GM13976 (cell line): ENCODE results near the gene FUT1.
A peak's percentile ranks its signal among the peaks of the same experiment; 100 is the strongest.

Experiments
- DNase-seq: peaks from one replicate; pipeline ENCODE4 v3.0.0; 2012; ENCODE audit warnings: low spot score
- in situ Hi-C: fragments of 300-500 bp; cut with MboI; formaldehyde crosslinking; loops from one replicate; pipeline ENCODE4 v1.12.0; 2022; ENCODE audit warnings: low sequenced_read_pairs, mixed read lengths, inconsistent platforms; ENCODE audit not compliant: unreplicated experiment
- TF ChIP-seq, protein P1 (sequence below): IDR thresholded peaks from 2 replicates; pipeline ENCODE4 v1.5.1; 2012; ENCODE audit warnings: borderline replicate concordance, mild to moderate bottlenecking; ENCODE audit not compliant: insufficient read depth; ENCODE audit errors: extremely low read depth, missing control alignments, control extremely low read depth

FUT1 gene

DNA sequence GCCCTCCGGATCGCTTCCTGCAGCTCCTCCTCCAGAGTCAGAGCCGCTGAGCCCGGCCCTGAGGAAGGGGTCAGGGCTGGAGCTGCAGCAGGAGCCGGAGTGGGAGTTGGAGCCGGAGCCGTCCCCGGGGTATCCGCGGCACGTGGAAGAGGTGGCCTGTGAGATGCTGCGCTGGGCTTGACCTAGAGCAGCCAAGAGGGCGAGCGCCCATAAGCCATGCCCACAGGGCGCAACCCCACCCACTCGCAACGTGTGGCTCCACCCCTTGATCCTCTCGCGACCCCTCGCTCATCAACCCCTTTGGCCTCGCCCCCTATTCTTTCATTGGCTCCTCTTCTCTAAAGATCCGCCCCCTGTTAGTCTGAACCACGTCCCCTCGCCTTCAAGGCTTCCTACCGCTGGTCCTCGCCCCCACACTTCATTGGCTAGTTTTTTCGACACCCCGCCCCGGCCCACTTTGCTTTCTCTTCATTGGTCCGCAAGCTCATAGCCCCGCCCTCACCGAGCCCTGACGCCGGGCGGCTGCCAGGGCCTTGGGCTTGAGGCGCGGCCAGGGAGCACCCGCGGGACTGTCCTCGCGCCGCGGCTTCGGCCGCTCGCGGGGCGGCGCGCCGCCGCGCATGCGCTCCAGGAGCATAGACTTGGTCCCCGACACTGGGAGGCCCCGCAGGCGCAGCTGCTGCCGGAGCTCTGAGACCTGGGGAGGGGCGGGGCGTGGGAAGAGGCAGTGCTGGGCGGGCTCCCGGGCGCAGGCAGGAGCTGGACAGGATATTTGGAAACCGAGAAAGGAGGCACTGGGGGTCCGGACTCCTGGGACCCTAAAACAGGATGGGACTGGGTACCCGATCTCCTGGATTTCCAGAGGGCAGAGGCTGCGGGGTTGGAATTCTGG, 38.3 kb downstream of the FUT1 start:
- in situ Hi-C loops, result no loop called here
- TF ChIP-seq, protein P1, sequence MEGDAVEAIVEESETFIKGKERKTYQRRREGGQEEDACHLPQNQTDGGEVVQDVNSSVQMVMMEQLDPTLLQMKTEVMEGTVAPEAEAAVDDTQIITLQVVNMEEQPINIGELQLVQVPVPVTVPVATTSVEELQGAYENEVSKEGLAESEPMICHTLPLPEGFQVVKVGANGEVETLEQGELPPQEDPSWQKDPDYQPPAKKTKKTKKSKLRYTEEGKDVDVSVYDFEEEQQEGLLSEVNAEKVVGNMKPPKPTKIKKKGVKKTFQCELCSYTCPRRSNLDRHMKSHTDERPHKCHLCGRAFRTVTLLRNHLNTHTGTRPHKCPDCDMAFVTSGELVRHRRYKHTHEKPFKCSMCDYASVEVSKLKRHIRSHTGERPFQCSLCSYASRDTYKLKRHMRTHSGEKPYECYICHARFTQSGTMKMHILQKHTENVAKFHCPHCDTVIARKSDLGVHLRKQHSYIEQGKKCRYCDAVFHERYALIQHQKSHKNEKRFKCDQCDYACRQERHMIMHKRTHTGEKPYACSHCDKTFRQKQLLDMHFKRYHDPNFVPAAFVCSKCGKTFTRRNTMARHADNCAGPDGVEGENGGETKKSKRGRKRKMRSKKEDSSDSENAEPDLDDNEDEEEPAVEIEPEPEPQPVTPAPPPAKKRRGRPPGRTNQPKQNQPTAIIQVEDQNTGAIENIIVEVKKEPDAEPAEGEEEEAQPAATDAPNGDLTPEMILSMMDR, result no peak
- DNase-seq, result peak; percentile 100

DNA sequence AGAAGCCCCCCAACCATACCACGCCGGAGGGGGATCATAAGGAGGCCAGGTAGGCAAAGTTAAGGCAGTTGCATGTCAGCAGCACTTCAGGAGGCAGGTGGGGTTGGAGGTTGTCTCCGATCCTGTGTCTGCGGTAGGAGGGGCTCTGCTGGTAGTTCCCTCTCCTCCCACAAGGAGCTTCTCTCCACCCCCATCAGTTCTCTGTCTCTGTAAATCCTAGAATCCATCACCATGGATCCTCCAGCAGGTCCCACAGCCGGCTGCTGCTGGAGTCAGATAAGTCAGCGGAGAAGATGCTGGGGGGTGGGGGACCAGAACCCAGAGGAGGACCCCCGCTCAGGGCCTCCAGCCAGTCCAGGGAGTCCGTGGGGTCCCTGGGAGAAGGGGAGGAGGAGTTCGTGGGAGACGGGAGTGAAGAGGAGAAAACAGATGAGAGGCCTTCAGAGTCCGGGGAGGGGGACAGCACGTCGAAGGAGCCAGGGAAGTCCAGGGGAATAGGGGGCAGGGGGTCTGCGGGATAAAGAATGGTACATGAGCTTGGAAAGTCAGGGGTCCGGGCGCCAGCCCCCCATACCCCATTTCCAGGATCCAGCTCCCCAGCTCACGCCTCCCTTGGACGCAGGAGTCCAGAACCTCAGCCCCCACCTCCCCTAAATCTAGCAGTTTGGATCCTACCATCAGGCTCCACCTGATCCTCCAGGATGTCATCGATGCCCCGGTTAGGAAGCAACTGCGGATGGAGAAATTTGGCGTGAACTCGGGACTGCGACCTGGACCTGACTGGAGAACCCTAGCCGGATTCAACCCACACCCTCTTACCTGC, 39.2 kb downstream of the FUT1 start:
- DNase-seq, result no peak
- TF ChIP-seq, protein P1, result no peak
- in situ Hi-C loops, result no loop called here

GRCh38 chr19:48711106-48711662, 41.3 kb downstream of the FUT1 start:
- in situ Hi-C loops, result no loop called here
- TF ChIP-seq, protein P1, result no peak
- no peak for DNase-seq

DNA sequence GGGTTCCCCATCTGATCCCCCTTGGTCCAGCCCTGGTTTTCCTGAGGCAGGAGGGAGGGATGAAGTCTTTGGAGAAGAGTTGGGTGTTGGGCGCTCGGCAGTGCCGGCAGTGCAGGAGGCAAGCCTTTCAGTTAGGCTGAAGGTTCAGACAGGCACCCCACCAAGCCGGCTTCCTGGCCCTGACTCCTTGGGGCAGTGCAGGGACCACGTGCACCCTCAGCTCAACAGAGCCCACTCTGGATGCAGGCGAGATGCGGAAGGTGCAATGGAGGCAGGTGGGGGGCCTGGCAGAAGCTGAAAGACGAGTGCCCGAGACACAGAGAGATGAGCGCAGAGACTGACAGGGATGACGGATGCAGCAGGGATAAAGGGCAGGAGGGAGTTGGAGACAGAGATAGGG, 44.0 kb downstream of the FUT1 start:
- in situ Hi-C loops, result no loop called here
- TF ChIP-seq, protein P1, result no peak
- DNase-seq, result no peak

DNA sequence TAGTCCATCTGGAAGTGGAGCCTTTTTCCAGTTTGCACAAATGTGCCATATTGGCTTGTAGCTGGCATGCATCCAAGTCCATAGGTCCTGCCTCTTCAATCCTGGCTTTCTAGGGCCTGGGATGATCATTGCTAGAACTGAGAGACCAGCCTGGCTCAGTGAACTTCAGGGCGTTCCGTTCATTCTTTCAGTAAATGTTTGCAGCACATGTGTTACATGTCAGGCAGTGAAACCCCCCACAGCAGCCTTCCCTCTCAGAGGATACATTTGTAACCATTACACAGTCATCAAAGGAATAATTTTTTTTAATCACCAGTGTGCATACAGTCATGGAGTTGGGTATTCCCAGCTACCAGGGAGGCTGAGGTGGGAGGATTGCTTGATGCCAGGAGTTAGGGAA, 47.0 kb downstream of the FUT1 start:
- DNase-seq, result no peak
- TF ChIP-seq, protein P1, result no peak
- in situ Hi-C loops, result no loop called here

DNA sequence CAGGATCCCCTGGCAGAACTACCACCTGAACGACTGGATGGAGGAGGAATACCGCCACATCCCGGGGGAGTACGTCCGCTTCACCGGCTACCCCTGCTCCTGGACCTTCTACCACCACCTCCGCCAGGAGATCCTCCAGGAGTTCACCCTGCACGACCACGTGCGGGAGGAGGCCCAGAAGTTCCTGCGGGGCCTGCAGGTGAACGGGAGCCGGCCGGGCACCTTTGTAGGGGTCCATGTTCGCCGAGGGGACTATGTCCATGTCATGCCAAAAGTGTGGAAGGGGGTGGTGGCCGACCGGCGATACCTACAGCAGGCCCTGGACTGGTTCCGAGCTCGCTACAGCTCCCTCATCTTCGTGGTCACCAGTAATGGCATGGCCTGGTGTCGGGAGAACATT, 49.1 kb downstream of the FUT1 start:
- TF ChIP-seq, protein P1, result no peak
- DNase-seq, result no peak
- in situ Hi-C loops, result no loop called here
